ENCODE results near the gene SCN3B. TPM values are rescaled to one million over a fixed set of nuclear protein-coding genes. Genes with fewer than 3 reads are reported as not detected.

Gene SCN3B
- total and polyA plus RNA-seq, 2 of the 13 experiments (the other 11 are each of a cell fraction or from before 2014, with no cell fraction given): 0.07 to 0.11 TPM

- POLR2A ChIA-PET: no interaction called here
- FAIRE-seq: no peak
- Histone ChIP-seq H3K9ac (ENCODE audit: insufficient read depth, low read depth, low read length) (no peak overlapping the region), H3K27me3 (ENCODE audit: control insufficient read depth in 1 of 2, insufficient read depth in 2 of 2, low read length in 2 of 2) (no peaks in the 10 kb centered on the region), H3K4me3 (replicated peaks in 1 of 3; ENCODE audit: insufficient read depth in 1 of 3, low read depth in 2 of 3, low read length in 3 of 3) (no peak overlapping the region), H3K79me2 (ENCODE audit: insufficient read depth, low read length) (no peaks in the 10 kb centered on the region), H2AFZ (ENCODE audit: low read length) (no peak overlapping the region), H3K9me3 (ENCODE audit: low read length) (no peaks in the 10 kb centered on the region), H4K20me1 (ENCODE audit: insufficient read depth, low read length) (no peaks in the 10 kb centered on the region), H3K4me1 (ENCODE audit: insufficient read depth, low read length) (no peaks in the 10 kb centered on the region), H3K36me3 (replicated peaks in 1 of 2; ENCODE audit: control insufficient read depth in 1 of 2, insufficient read depth in 2 of 2, low read length in 2 of 2) (no peaks in the 10 kb centered on the region), H3K27ac (ENCODE audit: extremely low read length, insufficient read depth, low read length) (no peak overlapping the region), H3K4me2 (ENCODE audit: low read depth, low read length) (no peak overlapping the region)
- CTCF ChIA-PET (ENCODE audit: low intra/inter-chr PET ratio, low total read pairs): no interaction called here
- in situ Hi-C loops (cut with HindIII; ENCODE audit: extremely low pct_ligation_motif_present, low pct_unique_long_range_greater_than_20kb): no loop called here
- intact Hi-C loops (cut with micrococcal nuclease; ENCODE audit: unreplicated experiment): no loop called here
- WGBS (ENCODE audit: low lambda C conversion rate): 58% methylated on average over 8 of the region's 8 CpGs
- no TSS peak for BruUV-seq (replicated peaks)
- no peak for ATAC-seq
- no peak for DNase-seq (ENCODE audit: low spot score)
- TF ChIP-seq MBNL3 (CRISPR knock-in tag; conservative IDR thresholded peaks at IDR 0.05) (no peak), SP4 (CRISPR knock-in tag; IDR thresholded peaks at IDR 0.05) (no peak), ZNF572 (CRISPR knock-in tag; IDR thresholded peaks at IDR 0.05) (no peak)
Measured at GRCh38 chr11:123608945-123609344, 45.5 kb downstream of the SCN3B start.

- no TSS peak for BruUV-seq (replicated peaks)
- H3K27me3 ChIP-seq (ENCODE audit: control insufficient read depth in 1 of 2, insufficient read depth in 2 of 2, low read length in 2 of 2): no peaks in the 10 kb centered on the region
- intact Hi-C loops (cut with micrococcal nuclease; ENCODE audit: unreplicated experiment) (no loop called here), in situ Hi-C loops (cut with HindIII; ENCODE audit: extremely low pct_ligation_motif_present, low pct_unique_long_range_greater_than_20kb) (no loop called here)
- H3K36me3 ChIP-seq (replicated peaks in 1 of 2; ENCODE audit: control insufficient read depth in 1 of 2, insufficient read depth in 2 of 2, low read length in 2 of 2): no peaks in the 10 kb centered on the region
- CTCF ChIA-PET (ENCODE audit: low intra/inter-chr PET ratio, low total read pairs): no interaction called here
- H3K9ac ChIP-seq (ENCODE audit: insufficient read depth, low read depth, low read length): no peak overlapping the region
- no peaks in the 10 kb centered on the region for H3K4me1 ChIP-seq (ENCODE audit: insufficient read depth, low read length)
- H3K27ac ChIP-seq (ENCODE audit: extremely low read length, insufficient read depth, low read length): no peak overlapping the region
- ATAC-seq (no peak), DNase-seq (ENCODE audit: low spot score) (no peak), FAIRE-seq (no peak)
- no peaks in the 10 kb centered on the region for H4K20me1 ChIP-seq (ENCODE audit: insufficient read depth, low read length)
- WGBS (ENCODE audit: low lambda C conversion rate): 69% methylated on average over 9 of the region's 9 CpGs
- H3K9me3 ChIP-seq (ENCODE audit: low read length): no peaks in the 10 kb centered on the region
- no peak overlapping the region for H3K4me2 ChIP-seq (ENCODE audit: low read depth, low read length)
- no peaks in the 10 kb centered on the region for H3K79me2 ChIP-seq (ENCODE audit: insufficient read depth, low read length)
- no peak overlapping the region for H2AFZ ChIP-seq (ENCODE audit: low read length)
- POLR2A ChIA-PET: no interaction called here
- no peak overlapping the region for H3K4me3 ChIP-seq (replicated peaks in 1 of 3; ENCODE audit: insufficient read depth in 1 of 3, low read depth in 2 of 3, low read length in 3 of 3)
- TF ChIP-seq TSC22D2 (CRISPR knock-in tag; IDR thresholded peaks at IDR 0.05; ENCODE audit: borderline replicate concordance): no peak
- no peak for TF ChIP-seq IKZF5 (CRISPR knock-in tag; IDR thresholded peaks at IDR 0.05)
- TF ChIP-seq GFI1 (CRISPR knock-in tag; IDR thresholded peaks at IDR 0.05; ENCODE audit: borderline replicate concordance): no peak
- TF ChIP-seq CENPT (CRISPR knock-in tag; IDR thresholded peaks at IDR 0.05; ENCODE audit: low read depth): no peak
- no peak for TF ChIP-seq FOXC1 (CRISPR knock-in tag; IDR thresholded peaks at IDR 0.05; ENCODE audit: borderline replicate concordance)
- TF ChIP-seq ZMYM2 (CRISPR knock-in tag; IDR thresholded peaks at IDR 0.05): no peak
- no peak for TF ChIP-seq NFIB (CRISPR knock-in tag; IDR thresholded peaks at IDR 0.05; ENCODE audit: borderline replicate concordance)
- TF ChIP-seq ZMYM3 (CRISPR knock-in tag; IDR thresholded peaks at IDR 0.05): no peak
- no peak for TF ChIP-seq TBX2 (CRISPR knock-in tag; IDR thresholded peaks at IDR 0.05; ENCODE audit: borderline replicate concordance)
- no peak for TF ChIP-seq ZNF550 (CRISPR knock-in tag; IDR thresholded peaks at IDR 0.05; ENCODE audit: borderline replicate concordance)
- TF ChIP-seq FOXP4 (CRISPR knock-in tag; IDR thresholded peaks at IDR 0.05): no peak
- TF ChIP-seq PRMT3 (CRISPR knock-in tag; IDR thresholded peaks at IDR 0.05; ENCODE audit: borderline replicate concordance, low read depth): no peak
- no peak for TF ChIP-seq ZNF460 (CRISPR knock-in tag; IDR thresholded peaks at IDR 0.05; ENCODE audit: borderline replicate concordance)
Measured at GRCh38 chr11:123608371-123608770, 46.1 kb downstream of the SCN3B start.
